Muscle of arm (tissue), 12 donors: ENCODE measurements around the gene USP22. TPM values are rescaled to one million over a fixed set of nuclear protein-coding genes. Genes with fewer than 3 reads are reported as not detected.
"Not testable (repeated sequence)": the region's sequence is repeated elsewhere in the genome, so short reads cannot be mapped to it uniquely, and the experiment has no call there.

ENCODE experiments used
- DNase-seq: peaks from one replicate; pipeline ENCODE4 v3.0.0-alpha.2; 2013
- polyA plus RNA-seq, 12 donors: library from polyadenylated mRNA; unstranded; fragments of 120-200 nt; gene quantifications; one replicate each; pipeline ENCODE4 v1.2.1, GENCODE V29; 2013; ENCODE audit not compliant: insufficient read length in 12 of 12

Gene USP22
- polyA plus RNA-seq, 12 donors: 152 to 223 (median 172) TPM

- DNase-seq: no peak
Observed at GRCh38 chr17:21058098-21058893, 15.5 kb upstream of the USP22 start.

- DNase-seq: not testable (repeated sequence)
Observed at GRCh38 chr17:21053056-21053455, 10.2 kb upstream of the USP22 start.

- no peak for DNase-seq
Observed at GRCh38 chr17:21049457-21049856, 6.6 kb upstream of the USP22 start.

GRCh38 chr17:21046216-21046615 is 3.4 kb upstream of the USP22 start:
- no peak for DNase-seq

- DNase-seq: no peak
Observed at GRCh38 chr17:21044971-21045370, 2.2 kb upstream of the USP22 start.

- DNase-seq: peak; percentile 97
Observed at GRCh38 chr17:21043296-21044232, 753 bp upstream of the USP22 start.

- peak; percentile 87 for DNase-seq
Observed at GRCh38 chr17:21041741-21042457, 912 bp downstream of the USP22 start.

GRCh38 chr17:21039839-21040575 is 2.8 kb downstream of the USP22 start:
- peak; percentile 63 for DNase-seq

- no peak for DNase-seq
Observed at GRCh38 chr17:21037117-21037803, 5.6 kb downstream of the USP22 start.

- no peak for DNase-seq
Observed at GRCh38 chr17:21036361-21036881, 6.4 kb downstream of the USP22 start.

GRCh38 chr17:21035406-21035805 is 7.4 kb downstream of the USP22 start:
- no peak for DNase-seq

- DNase-seq: no peak
Observed at GRCh38 chr17:21034340-21035235, 8.2 kb downstream of the USP22 start.

- DNase-seq: no peak
Observed at GRCh38 chr17:21033350-21033749, 9.5 kb downstream of the USP22 start.

GRCh38 chr17:21031756-21032396 is 10.9 kb downstream of the USP22 start:
- no peak for DNase-seq

- no peak for DNase-seq
Observed at GRCh38 chr17:21030375-21030774, 12.4 kb downstream of the USP22 start.

- no peak for DNase-seq
Observed at GRCh38 chr17:21029515-21029914, 13.3 kb downstream of the USP22 start.

- no peak for DNase-seq
Observed at GRCh38 chr17:21029036-21029435, 13.8 kb downstream of the USP22 start.

GRCh38 chr17:21028192-21028591 is 14.6 kb downstream of the USP22 start:
- DNase-seq: no peak

GRCh38 chr17:21027031-21027430 is 15.8 kb downstream of the USP22 start:
- no peak for DNase-seq
